ENCODE measurements around the gene PTGR1. TPM values are rescaled to one million over a fixed set of nuclear protein-coding genes. Genes with fewer than 3 reads are reported as not detected.

Gene PTGR1
- total and polyA plus RNA-seq, 2 donors (not counting 3 experiments of a cell fraction or from before 2014, with no cell fraction given): 70.3 to 79.1 TPM

DNA sequence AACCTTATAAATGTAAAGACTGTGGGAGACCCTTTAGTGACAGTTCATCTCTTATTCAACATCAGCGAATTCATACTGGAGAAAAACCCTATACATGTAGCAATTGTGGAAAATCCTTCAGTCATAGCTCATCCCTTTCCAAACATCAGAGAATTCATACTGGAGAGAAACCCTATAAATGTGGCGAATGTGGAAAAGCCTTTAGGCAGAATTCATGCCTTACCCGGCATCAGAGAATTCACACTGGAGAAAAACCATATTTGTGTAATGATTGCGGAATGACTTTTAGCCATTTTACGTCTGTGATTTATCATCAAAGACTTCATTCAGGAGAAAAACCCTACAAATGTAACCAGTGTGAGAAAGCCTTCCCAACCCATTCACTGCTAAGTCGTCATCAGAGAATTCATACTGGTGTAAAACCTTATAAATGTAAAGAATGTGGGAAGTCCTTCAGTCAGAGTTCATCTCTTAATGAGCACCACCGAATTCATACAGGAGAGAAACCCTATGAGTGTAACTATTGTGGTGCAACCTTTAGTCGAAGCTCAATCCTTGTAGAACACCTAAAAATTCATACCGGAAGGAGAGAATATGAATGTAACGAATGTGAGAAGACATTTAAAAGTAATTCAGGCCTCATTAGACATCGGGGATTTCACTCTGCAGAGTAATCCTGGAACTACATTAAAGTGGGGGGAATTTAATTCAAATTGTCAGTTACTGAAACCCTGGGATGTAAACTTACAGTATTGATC, 56.8 kb downstream of the PTGR1 start:
- H3K36me3 ChIP-seq (ENCODE audit: control insufficient read depth in 2 of 2, extremely low read depth in 1 of 2, insufficient read depth in 2 of 2, low read length in 2 of 2): no peaks in the 10 kb centered on the region
- no TSS peak for BruUV-seq (replicated peaks)
- no peak for FAIRE-seq
- H3K9ac ChIP-seq (replicated peaks; ENCODE audit: extremely low read depth, insufficient read depth, low read length): no peak overlapping the region
- no peak overlapping the region for H3K27ac ChIP-seq (ENCODE audit: insufficient read depth, low read depth, low read length)
- DNase-seq (ENCODE audit: low read depth, low spot score): no peak
- ChIA-PET POLR2A (no interaction called here), CTCF (no interaction called here)
- peaks cover 25% of the 10 kb centered on the region for H3K9me3 ChIP-seq (replicated peaks; ENCODE audit: control insufficient read depth, insufficient read depth, low read length)
- no peak overlapping the region for H3K4me2 ChIP-seq (ENCODE audit: insufficient read depth, low read length)
- no peaks in the 10 kb centered on the region for H3K4me1 ChIP-seq (ENCODE audit: control insufficient read depth, extremely low read depth, insufficient read depth, low read length)
- intact Hi-C loops (cut with micrococcal nuclease): no loop called here
- H3K27me3 ChIP-seq (ENCODE audit: control insufficient read depth in 2 of 2, insufficient read depth in 2 of 2, low read length in 2 of 2): no peaks in the 10 kb centered on the region
- dilution Hi-C loops (cut with MboI; ENCODE audit: extremely low pct_ligation_motif_present, low sequenced_read_pairs): no loop called here
- TF ChIP-seq POLR2A (IDR thresholded peaks at IDR 0.05; ENCODE audit: low read depth, low read length) (no peak), JUN (IDR thresholded peaks at IDR 0.05; ENCODE audit: borderline replicate concordance, insufficient read depth, insufficient read length, low read depth) (no peak), FOS (IDR thresholded peaks at IDR 0.05; ENCODE audit: borderline replicate concordance, insufficient read depth, low read length) (no peak), POLR2AphosphoS5 (IDR thresholded peaks at IDR 0.05; ENCODE audit: insufficient read depth, low read depth, low read length) (no peak)
- H3K9me1 ChIP-seq (replicated peaks; ENCODE audit: control insufficient read depth, extremely low read depth, insufficient read depth, low read length): no peaks in the 10 kb centered on the region
- H4K20me1 ChIP-seq (replicated peaks; ENCODE audit: control insufficient read depth, extremely low read depth, insufficient read depth, low read length): no peaks in the 10 kb centered on the region
- H2AFZ ChIP-seq (ENCODE audit: low read depth, low read length): no peak overlapping the region
- H3K79me2 ChIP-seq (ENCODE audit: control insufficient read depth, insufficient read depth, low read length): no peaks in the 10 kb centered on the region
- no peak overlapping the region for H3K4me3 ChIP-seq (replicated peaks in 1 of 3; ENCODE audit: insufficient read depth in 1 of 3, low read depth in 1 of 3, low read length in 3 of 3)

DNA sequence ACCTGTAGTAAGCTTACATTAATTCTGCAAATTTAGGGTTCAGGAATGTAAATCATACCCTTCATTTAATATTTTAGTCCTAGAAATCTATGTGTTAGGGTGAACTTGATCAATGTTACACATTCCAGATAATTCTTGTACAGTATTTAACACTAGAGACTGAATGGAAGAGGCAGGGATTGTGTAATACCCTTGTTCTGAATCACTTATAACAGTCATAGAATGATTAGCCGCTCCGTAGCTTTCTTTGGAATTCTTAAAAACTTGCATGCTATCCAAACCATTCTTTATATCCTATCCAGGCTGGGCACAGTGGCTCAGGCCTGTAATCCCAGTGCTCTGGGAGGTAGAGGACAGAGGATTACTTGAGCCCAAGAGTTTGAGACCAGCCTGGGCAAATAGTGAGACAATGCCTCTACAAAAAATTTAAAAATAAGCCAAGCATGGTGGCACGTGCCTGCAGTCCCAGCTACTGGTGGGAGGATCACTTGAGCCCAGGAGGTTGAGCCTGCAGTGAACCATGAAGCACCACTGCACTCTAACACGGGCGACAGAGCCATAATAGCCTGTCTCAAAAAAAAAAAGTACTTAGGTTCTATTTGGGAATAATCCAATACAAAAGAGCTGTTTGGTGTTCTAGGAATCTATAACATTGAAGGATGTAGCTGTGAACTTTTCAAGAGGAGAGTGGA, 66.2 kb downstream of the PTGR1 start:
- H3K27me3 ChIP-seq (ENCODE audit: control insufficient read depth in 2 of 2, insufficient read depth in 2 of 2, low read length in 2 of 2): no peaks in the 10 kb centered on the region
- H3K4me2 ChIP-seq (ENCODE audit: insufficient read depth, low read length): no peak overlapping the region
- no peaks in the 10 kb centered on the region for H3K9me3 ChIP-seq (replicated peaks; ENCODE audit: control insufficient read depth, insufficient read depth, low read length)
- H3K36me3 ChIP-seq (ENCODE audit: control insufficient read depth in 2 of 2, extremely low read depth in 1 of 2, insufficient read depth in 2 of 2, low read length in 2 of 2): no peaks in the 10 kb centered on the region
- ChIA-PET POLR2A (no interaction called here), CTCF (interaction anchor here (1.0 kb wide), 1 partner anchor 9 kb away, joined by 3 read pairs; the partner anchor contains the start of gene ZNF483)
- H2AFZ ChIP-seq (ENCODE audit: low read depth, low read length): no peak overlapping the region
- dilution Hi-C loops (cut with MboI; ENCODE audit: extremely low pct_ligation_motif_present, low sequenced_read_pairs) (no loop called here), intact Hi-C loops (cut with micrococcal nuclease) (no loop called here)
- H3K9me1 ChIP-seq (replicated peaks; ENCODE audit: control insufficient read depth, extremely low read depth, insufficient read depth, low read length): no peaks in the 10 kb centered on the region
- H3K9ac ChIP-seq (replicated peaks; ENCODE audit: extremely low read depth, insufficient read depth, low read length): no peak overlapping the region
- TF ChIP-seq POLR2AphosphoS5 (IDR thresholded peaks at IDR 0.05; ENCODE audit: insufficient read depth, low read depth, low read length) (no peak), MAX (IDR thresholded peaks at IDR 0.05; ENCODE audit: insufficient read depth, insufficient read length) (no peak), FOS (IDR thresholded peaks at IDR 0.05; ENCODE audit: borderline replicate concordance, insufficient read depth, low read length) (no peak), JUN (IDR thresholded peaks at IDR 0.05; ENCODE audit: borderline replicate concordance, insufficient read depth, insufficient read length, low read depth) (no peak), POLR2A (IDR thresholded peaks at IDR 0.05; ENCODE audit: low read depth, low read length) (no peak), EZH2 (IDR thresholded peaks at IDR 0.05; ENCODE audit: borderline replicate concordance, low read depth, low read length, severe bottlenecking) (no peak), MYC (IDR thresholded peaks at IDR 0.05; ENCODE audit: low read depth, low read length) (no peak), GATA2 (IDR thresholded peaks at IDR 0.05; ENCODE audit: insufficient read depth, insufficient read length, low read depth, low read length) (no peak)
- TF ChIP-seq, protein P1, sequence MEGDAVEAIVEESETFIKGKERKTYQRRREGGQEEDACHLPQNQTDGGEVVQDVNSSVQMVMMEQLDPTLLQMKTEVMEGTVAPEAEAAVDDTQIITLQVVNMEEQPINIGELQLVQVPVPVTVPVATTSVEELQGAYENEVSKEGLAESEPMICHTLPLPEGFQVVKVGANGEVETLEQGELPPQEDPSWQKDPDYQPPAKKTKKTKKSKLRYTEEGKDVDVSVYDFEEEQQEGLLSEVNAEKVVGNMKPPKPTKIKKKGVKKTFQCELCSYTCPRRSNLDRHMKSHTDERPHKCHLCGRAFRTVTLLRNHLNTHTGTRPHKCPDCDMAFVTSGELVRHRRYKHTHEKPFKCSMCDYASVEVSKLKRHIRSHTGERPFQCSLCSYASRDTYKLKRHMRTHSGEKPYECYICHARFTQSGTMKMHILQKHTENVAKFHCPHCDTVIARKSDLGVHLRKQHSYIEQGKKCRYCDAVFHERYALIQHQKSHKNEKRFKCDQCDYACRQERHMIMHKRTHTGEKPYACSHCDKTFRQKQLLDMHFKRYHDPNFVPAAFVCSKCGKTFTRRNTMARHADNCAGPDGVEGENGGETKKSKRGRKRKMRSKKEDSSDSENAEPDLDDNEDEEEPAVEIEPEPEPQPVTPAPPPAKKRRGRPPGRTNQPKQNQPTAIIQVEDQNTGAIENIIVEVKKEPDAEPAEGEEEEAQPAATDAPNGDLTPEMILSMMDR (IDR thresholded peaks at IDR 0.05; ENCODE audit: extremely low read depth in 1 of 2, insufficient read depth in 1 of 2, low read depth in 1 of 2, low read length in 2 of 2): no peak
- no peak for FAIRE-seq
- H3K79me2 ChIP-seq (ENCODE audit: control insufficient read depth, insufficient read depth, low read length): no peaks in the 10 kb centered on the region
- BruUV-seq (replicated peaks): no TSS peak
- H3K4me3 ChIP-seq (replicated peaks in 1 of 3; ENCODE audit: insufficient read depth in 1 of 3, low read depth in 1 of 3, low read length in 3 of 3): no peak overlapping the region
- no peak for DNase-seq (ENCODE audit: low read depth, low spot score)
- no peaks in the 10 kb centered on the region for H4K20me1 ChIP-seq (replicated peaks; ENCODE audit: control insufficient read depth, extremely low read depth, insufficient read depth, low read length)
- H3K4me1 ChIP-seq (ENCODE audit: control insufficient read depth, extremely low read depth, insufficient read depth, low read length): no peaks in the 10 kb centered on the region
- no peak overlapping the region for H3K27ac ChIP-seq (ENCODE audit: insufficient read depth, low read depth, low read length)

Data from endothelial cell of umbilical vein (primary cell).